ENCODE data around the gene BDH1.

The BDH1 gene

GRCh38 chr3:197501879-197502620 is 53.7 kb downstream of the BDH1 start:
- intact Hi-C loops (cut with DNase I; ENCODE audit: low total_unique reads) = no loop called here
- H3K27me3 ChIP-seq = peaks cover 0 to 4% of the 10 kb centered on the region in 2 donors
- DNase-seq = no peak
- H3K9me3 ChIP-seq = no peaks in the 10 kb centered on the region
- peaks cover 0 to 3% (median 0%) of the 10 kb centered on the region in 4 donors for H3K4me1 ChIP-seq
- H3K27ac ChIP-seq = no peak overlapping the region
- TF ChIP-seq CTCF (IDR thresholded peaks at IDR 0.05) = no peak
- H3K36me3 ChIP-seq = no peaks in the 10 kb centered on the region
- no peak overlapping the region for H3K4me3 ChIP-seq

GRCh38 chr3:197501496-197501878 is 54.3 kb downstream of the BDH1 start:
- Histone ChIP-seq H3K4me3 (no peak overlapping the region), H3K4me1 (peaks cover 0 to 3% (median under 1%) of the 10 kb centered on the region in 4 donors), H3K9me3 (no peaks in the 10 kb centered on the region), H3K27ac (no peak overlapping the region), H3K36me3 (no peaks in the 10 kb centered on the region), H3K27me3 (peaks cover 0 to 4% of the 10 kb centered on the region in 2 donors)
- DNase-seq = no peak
- intact Hi-C loops (cut with DNase I; ENCODE audit: low total_unique reads) = no loop called here
- no peak for TF ChIP-seq CTCF (IDR thresholded peaks at IDR 0.05)

- no peak for DNase-seq
- H3K27ac ChIP-seq = no peak overlapping the region
- no peak overlapping the region for H3K4me3 ChIP-seq
- peaks cover 0 to 4% of the 10 kb centered on the region in 2 donors for H3K27me3 ChIP-seq
- H3K4me1 ChIP-seq = peaks cover 0 to 8% (median 2%) of the 10 kb centered on the region in 4 donors
- no peaks in the 10 kb centered on the region for H3K9me3 ChIP-seq
- intact Hi-C loops (cut with DNase I; ENCODE audit: low total_unique reads) = no loop called here
- H3K36me3 ChIP-seq = no peaks in the 10 kb centered on the region
- no peak for TF ChIP-seq CTCF (IDR thresholded peaks at IDR 0.05)
Measured at GRCh38 chr3:197500812-197501211, 55.0 kb downstream of the BDH1 start.

- intact Hi-C loops (cut with DNase I; ENCODE audit: low total_unique reads) = no loop called here
- no peak overlapping the region for H3K27ac ChIP-seq
Measured at GRCh38 chr3:197499427-197499826, 56.3 kb downstream of the BDH1 start.

GRCh38 chr3:197498499-197499241 is 57.1 kb downstream of the BDH1 start:
- Histone ChIP-seq H3K9me3 (no peaks in the 10 kb centered on the region), H3K27me3 (no peaks in the 10 kb centered on the region), H3K4me3 (no peak overlapping the region), H3K36me3 (no peaks in the 10 kb centered on the region), H3K4me1 (peaks cover 0 to 12% (median 2%) of the 10 kb centered on the region in 4 donors), H3K27ac (no peak overlapping the region)
- intact Hi-C loops (cut with DNase I; ENCODE audit: low total_unique reads) = no loop called here
- TF ChIP-seq CTCF (IDR thresholded peaks at IDR 0.05) = no peak
- no peak for DNase-seq

More at GRCh38 chr3:197499427-197499826, 56.3 kb downstream of the BDH1 start:
- no peak for DNase-seq
- H3K4me3 ChIP-seq = no peak overlapping the region
- H3K9me3 ChIP-seq = no peaks in the 10 kb centered on the region
- TF ChIP-seq CTCF (IDR thresholded peaks at IDR 0.05) = no peak
- peaks cover 0 to 12% (median 2%) of the 10 kb centered on the region in 4 donors for H3K4me1 ChIP-seq
- no peaks in the 10 kb centered on the region for H3K27me3 ChIP-seq
- no peaks in the 10 kb centered on the region for H3K36me3 ChIP-seq
